H9 (cell line): ENCODE results near the gene ATP7B. TPM values are rescaled to one million over a fixed set of nuclear protein-coding genes. Genes with fewer than 3 reads are reported as not detected.

ENCODE experiments used
- DNase-seq: peaks from one replicate; pipeline ENCODE4 v3.0.0-alpha.2; 2017
- H2AFZ ChIP-seq: one replicate; pipeline ENCODE4 v1.6.1; 2013; ENCODE audit warnings: mild to moderate bottlenecking, low read length, control low read depth, moderate library complexity
- H2AK5ac ChIP-seq: 2 replicates; pipeline ENCODE4 v1.6.1; 2013; ENCODE audit warnings: low read length, control low read depth, mixed read lengths; ENCODE audit not compliant: insufficient read length
- H2BK120ac ChIP-seq: one replicate; pipeline ENCODE4 v1.6.1; 2013; ENCODE audit warnings: low read depth, mild to moderate bottlenecking, low read length, control low read depth, inconsistent platforms; ENCODE audit not compliant: poor library complexity, severe bottlenecking
- H2BK12ac ChIP-seq: 2 replicates; pipeline ENCODE4 v1.6.1; 2013; ENCODE audit warnings: low read length, control low read depth, mixed read lengths, low read depth; ENCODE audit not compliant: insufficient read length
- H2BK15ac ChIP-seq: 2 replicates; pipeline ENCODE4 v1.6.1; 2013; ENCODE audit warnings: low read depth, low read length, control low read depth
- H2BK20ac ChIP-seq: one replicate; pipeline ENCODE4 v1.6.1; 2013; ENCODE audit warnings: low read depth, mild to moderate bottlenecking, low read length, control low read depth, inconsistent platforms; ENCODE audit not compliant: poor library complexity, severe bottlenecking
- H2BK5ac ChIP-seq: 2 replicates; pipeline ENCODE4 v1.6.1; 2013; ENCODE audit warnings: low read length, control low read depth, mixed read lengths; ENCODE audit not compliant: insufficient read length
- H3K14ac ChIP-seq: 2 replicates; pipeline ENCODE4 v1.6.1; 2013; ENCODE audit warnings: low read length, control low read depth; ENCODE audit not compliant: insufficient read depth
- H3K18ac ChIP-seq: 2 replicates; pipeline ENCODE4 v1.6.1; 2013; ENCODE audit warnings: low read depth, mild to moderate bottlenecking, mixed read lengths, low read length, control low read depth; ENCODE audit not compliant: insufficient read length
- H3K23ac ChIP-seq: 2 replicates; pipeline ENCODE4 v1.6.1; 2013; ENCODE audit warnings: low read length, control low read depth, mixed read lengths, low read depth; ENCODE audit not compliant: insufficient read length
- H3K23me2 ChIP-seq: 2 replicates; pipeline ENCODE4 v1.6.1; 2013; ENCODE audit warnings: low read depth, mild to moderate bottlenecking, mixed read lengths, low read length, control low read depth; ENCODE audit not compliant: insufficient read length, poor library complexity, severe bottlenecking
- H3K27ac ChIP-seq: 2 replicates; pipeline ENCODE4 v1.5.1; 2013; ENCODE audit warnings: low read length, control low read depth, mixed read lengths, low read depth; ENCODE audit not compliant: insufficient read length
- H3K27me3 ChIP-seq: 2 replicates; pipeline ENCODE4 v1.6.1; 2013; ENCODE audit warnings: low read length, control low read depth, inconsistent platforms; ENCODE audit not compliant: insufficient read depth
- H3K4ac ChIP-seq: 2 replicates; pipeline ENCODE4 v1.6.1; 2013; ENCODE audit warnings: low read depth, mild to moderate bottlenecking, control low read depth, inconsistent platforms, low read length, moderate library complexity
- H3K4me1 ChIP-seq: 2 replicates; pipeline ENCODE4 v1.6.1; 2013; ENCODE audit warnings: low read length, control low read depth, inconsistent platforms; ENCODE audit not compliant: insufficient read depth
- H3K4me2 ChIP-seq: 2 replicates; pipeline ENCODE4 v1.6.1; 2013; ENCODE audit warnings: low read length, control low read depth, mixed read lengths; ENCODE audit not compliant: insufficient read length, insufficient read depth
- H3K56ac ChIP-seq: 2 replicates; pipeline ENCODE4 v1.6.1; 2013; ENCODE audit warnings: low read depth, mild to moderate bottlenecking, mixed read lengths, low read length, control low read depth; ENCODE audit not compliant: insufficient read length
- H3K79me1 ChIP-seq: 2 replicates; pipeline ENCODE4 v1.6.1; 2013; ENCODE audit warnings: low read depth, mild to moderate bottlenecking, moderate library complexity, low read length, control low read depth, inconsistent platforms; ENCODE audit not compliant: insufficient read depth, poor library complexity, severe bottlenecking
- H3K79me2 ChIP-seq: 2 replicates; pipeline ENCODE4 v1.6.1; 2013; ENCODE audit warnings: low read length, control low read depth, inconsistent platforms; ENCODE audit not compliant: insufficient read depth
- H3K9ac ChIP-seq: 2 replicates; pipeline ENCODE4 v1.6.1; 2013; ENCODE audit warnings: low read length, control low read depth, mixed read lengths; ENCODE audit not compliant: insufficient read length; ENCODE audit errors: extremely low read depth
- H3K9me3 ChIP-seq: one replicate; pipeline ENCODE4 v1.6.1; 2013; ENCODE audit warnings: low read depth, low read length, inconsistent platforms; ENCODE audit not compliant: control insufficient read depth
- H3T11ph ChIP-seq: one replicate; pipeline ENCODE4 v1.6.1; 2013; ENCODE audit warnings: mild to moderate bottlenecking, low read length, control low read depth, inconsistent platforms
- H4K20me1 ChIP-seq: one replicate; pipeline ENCODE4 v1.6.1; 2013; ENCODE audit not compliant: control insufficient read depth, insufficient read length, insufficient read depth
- H4K5ac ChIP-seq: 2 replicates; pipeline ENCODE4 v1.6.1; 2013; ENCODE audit warnings: low read depth, mild to moderate bottlenecking, mixed read lengths, low read length, control low read depth; ENCODE audit not compliant: insufficient read length
- H4K8ac ChIP-seq: replicated peaks from 2 replicates; pipeline ENCODE4 v1.6.1; 2013; ENCODE audit warnings: low read length, control low read depth, mixed read lengths, low read depth; ENCODE audit not compliant: insufficient read length
- H4K91ac ChIP-seq: 2 replicates; pipeline ENCODE4 v1.6.1; 2013; ENCODE audit warnings: low read depth, mild to moderate bottlenecking, moderate library complexity, mixed read lengths, low read length, control low read depth; ENCODE audit not compliant: insufficient read length
- H3K27ac Mint-ChIP-seq, 3 experiments: 2 replicates in 2 of 3; 3 replicates in 1 of 3; pipeline ENCODE4 v1.8.0; 2020 to 2021; ENCODE audit warnings: mixed read lengths in 3 of 3, mild to moderate bottlenecking in 1 of 3, moderate library complexity in 1 of 3
- H3K27me3 Mint-ChIP-seq: 2 replicates; pipeline ENCODE4 v1.8.0; 2021; ENCODE audit warnings: low read depth, mild to moderate bottlenecking, moderate library complexity, mixed read lengths
- H3K36me3 Mint-ChIP-seq, 3 experiments: 2 replicates in 2 of 3; 3 replicates in 1 of 3; pipeline ENCODE4 v1.8.0; 2020 to 2021; ENCODE audit warnings: low read depth in 3 of 3, mixed read lengths in 3 of 3; ENCODE audit not compliant: insufficient read depth in 1 of 3
- H3K4me1 Mint-ChIP-seq, 2 experiments: 2 replicates each; pipeline ENCODE4 v1.8.0; 2020; ENCODE audit warnings: mixed read lengths in 2 of 2
- H3K4me3 Mint-ChIP-seq, 2 experiments: 2 replicates in 1 of 2; 3 replicates in 1 of 2; pipeline ENCODE4 v1.8.0; 2020 to 2021; ENCODE audit warnings: mild to moderate bottlenecking in 2 of 2, mixed read lengths in 2 of 2, moderate library complexity in 1 of 2
- H3K9me3 Mint-ChIP-seq, 2 experiments: 2 replicates in 1 of 2; 3 replicates in 1 of 2; pipeline ENCODE4 v1.8.0; 2020; ENCODE audit warnings: mild to moderate bottlenecking in 2 of 2, mixed read lengths in 2 of 2, moderate library complexity in 1 of 2
- WGBS: extraction: QIAGEN DNeasy Blood & Tissue Kit; methylation state at CpG from one replicate; pipeline ENCODE4 v1.1.7; 2013; ENCODE audit warnings: missing lambda C conversion rate, low lambda C conversion rate, mixed read lengths; ENCODE audit not compliant: insufficient read length; ENCODE audit errors: extremely low coverage; 5-methylcytosine and 5-hydroxymethylcytosine counted together
- total RNA-seq: library from RNA; stranded (reverse); gene quantifications from 2 replicates; pipeline ENCODE4 v1.2.1, GENCODE V29; 2021
- TF ChIP-seq, protein P1 (sequence below): fragments of 200-600 bp; sonication (generic); conservative IDR thresholded peaks from 3 replicates; pipeline ENCODE4 v1.8.0; 2021; ENCODE audit warnings: antibody characterized with exemption, mild to moderate bottlenecking

Gene ATP7B
- total RNA-seq, 1 experiment from 2014 or later: 5.8 TPM

GRCh38 chr13:52025475-52026245 lies 14.4 kb upstream of the ATP7B start:
- peak; percentile 31 for DNase-seq
- no peak overlapping the region for H3K4me3 Mint-ChIP-seq
- Histone ChIP-seq H3K14ac (no peak overlapping the region), H3K79me2 (no peaks in the 10 kb centered on the region), H3K9ac (no peak overlapping the region), H3K4ac (no peak overlapping the region), H3K4me2 (no peak overlapping the region), H3K4me1 (no peaks in the 10 kb centered on the region), H3K23me2 (no peaks in the 10 kb centered on the region), H4K8ac (no peak overlapping the region), H3K27me3 (no peaks in the 10 kb centered on the region), H3K18ac (no peak overlapping the region), H3K79me1 (peaks cover 2% of the 10 kb centered on the region), H3K56ac (no peak overlapping the region), H3T11ph (no peak overlapping the region), H2BK15ac (no peak overlapping the region), H4K91ac (no peak overlapping the region), H2AFZ (no peak overlapping the region), H2BK12ac (no peak overlapping the region), H3K9me3 (no peaks in the 10 kb centered on the region), H4K20me1 (peaks cover 4% of the 10 kb centered on the region), H3K27ac (no peak overlapping the region), H2AK5ac (no peak overlapping the region), H4K5ac (no peak overlapping the region), H3K23ac (no peak overlapping the region), H2BK5ac (no peak overlapping the region), H2BK20ac (no peak overlapping the region), H2BK120ac (no peak overlapping the region)
- no peak overlapping the region for H3K27ac Mint-ChIP-seq
- H3K27me3 Mint-ChIP-seq: no peaks in the 10 kb centered on the region
- H3K36me3 Mint-ChIP-seq: peaks cover 37 to 93% (median 81%) of the 10 kb centered on the region in 3 experiments
- no peaks in the 10 kb centered on the region for H3K4me1 Mint-ChIP-seq
- peaks cover 2 to 26% of the 10 kb centered on the region in 2 experiments; a peak in 3 of 5 replicates for H3K9me3 Mint-ChIP-seq
- no CpG with 5 or more reads among the region's 8 CpGs for WGBS
- TF ChIP-seq, protein P1, sequence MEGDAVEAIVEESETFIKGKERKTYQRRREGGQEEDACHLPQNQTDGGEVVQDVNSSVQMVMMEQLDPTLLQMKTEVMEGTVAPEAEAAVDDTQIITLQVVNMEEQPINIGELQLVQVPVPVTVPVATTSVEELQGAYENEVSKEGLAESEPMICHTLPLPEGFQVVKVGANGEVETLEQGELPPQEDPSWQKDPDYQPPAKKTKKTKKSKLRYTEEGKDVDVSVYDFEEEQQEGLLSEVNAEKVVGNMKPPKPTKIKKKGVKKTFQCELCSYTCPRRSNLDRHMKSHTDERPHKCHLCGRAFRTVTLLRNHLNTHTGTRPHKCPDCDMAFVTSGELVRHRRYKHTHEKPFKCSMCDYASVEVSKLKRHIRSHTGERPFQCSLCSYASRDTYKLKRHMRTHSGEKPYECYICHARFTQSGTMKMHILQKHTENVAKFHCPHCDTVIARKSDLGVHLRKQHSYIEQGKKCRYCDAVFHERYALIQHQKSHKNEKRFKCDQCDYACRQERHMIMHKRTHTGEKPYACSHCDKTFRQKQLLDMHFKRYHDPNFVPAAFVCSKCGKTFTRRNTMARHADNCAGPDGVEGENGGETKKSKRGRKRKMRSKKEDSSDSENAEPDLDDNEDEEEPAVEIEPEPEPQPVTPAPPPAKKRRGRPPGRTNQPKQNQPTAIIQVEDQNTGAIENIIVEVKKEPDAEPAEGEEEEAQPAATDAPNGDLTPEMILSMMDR: no peak
